H7 (cell line): ENCODE data around the gene SHC4. TPM values are rescaled to one million over a fixed set of nuclear protein-coding genes. Genes with fewer than 3 reads are reported as not detected.

Source experiments
- DNase-seq: peaks from one replicate; pipeline ENCODE4 v3.0.0; 2012
- H3K27me3 ChIP-seq: 2 replicates; pipeline ENCODE4 v1.6.0; 2011; ENCODE audit warnings: mild to moderate bottlenecking, low read length; ENCODE audit not compliant: control insufficient read depth, insufficient read depth
- H3K36me3 ChIP-seq: replicated peaks from 2 replicates; pipeline ENCODE4 v1.5.1; 2011; ENCODE audit warnings: low read length; ENCODE audit not compliant: control insufficient read depth, insufficient read depth
- H3K4me3 ChIP-seq: 2 replicates; pipeline ENCODE4 v1.5.1; 2011; ENCODE audit warnings: low read depth, mild to moderate bottlenecking, control low read depth, low read length, moderate library complexity; ENCODE audit not compliant: insufficient read depth
- total RNA-seq: library from RNA; depleted of rRNA; stranded (reverse); fragments of >200 nt; shearing (Covaris generic); gene quantifications from 2 replicates; pipeline ENCODE4 v1.2.3, GENCODE V29; 2014; rRNA removed

Gene SHC4
- total RNA-seq, 1 experiment from 2014 or later: 0.03 TPM

GRCh38 chr15:48782911-48783310, 180.8 kb downstream of the SHC4 start:
- DNase-seq: no peak
- Histone ChIP-seq H3K36me3 (peaks cover 6% of the 10 kb centered on the region), H3K4me3 (no peak overlapping the region), H3K27me3 (no peaks in the 10 kb centered on the region)

GRCh38 chr15:48781481-48782081, 182.1 kb downstream of the SHC4 start:
- DNase-seq: no peak
- H3K36me3 ChIP-seq: peaks cover 6% of the 10 kb centered on the region
- H3K27me3 ChIP-seq: no peaks in the 10 kb centered on the region
- no peak overlapping the region for H3K4me3 ChIP-seq

- no peaks in the 10 kb centered on the region for H3K27me3 ChIP-seq
Measured at GRCh38 chr15:48781017-48781416, 182.7 kb downstream of the SHC4 start.

GRCh38 chr15:48778331-48778730, 185.4 kb downstream of the SHC4 start:
- peaks cover 4% of the 10 kb centered on the region for H3K36me3 ChIP-seq
- H3K27me3 ChIP-seq: no peaks in the 10 kb centered on the region
- no peak overlapping the region for H3K4me3 ChIP-seq
- DNase-seq: no peak

More at GRCh38 chr15:48781017-48781416, 182.7 kb downstream of the SHC4 start:
- no peak for DNase-seq
- peaks cover 6% of the 10 kb centered on the region for H3K36me3 ChIP-seq
- no peak overlapping the region for H3K4me3 ChIP-seq

- no peaks in the 10 kb centered on the region for H3K27me3 ChIP-seq
- no peak overlapping the region for H3K4me3 ChIP-seq
- peaks cover 4% of the 10 kb centered on the region for H3K36me3 ChIP-seq
- no peak for DNase-seq
Measured at GRCh38 chr15:48777645-48778330, 185.9 kb downstream of the SHC4 start.

- no peak overlapping the region for H3K4me3 ChIP-seq
- no peaks in the 10 kb centered on the region for H3K27me3 ChIP-seq
- DNase-seq: no peak
- 0 out of 2 replicates have a peak, but pooled peaks cover 1% of the 10 kb centered on the region for H3K36me3 ChIP-seq
Measured at GRCh38 chr15:48775546-48775945, 188.2 kb downstream of the SHC4 start.

GRCh38 chr15:48774484-48774883, 189.2 kb downstream of the SHC4 start:
- Histone ChIP-seq H3K4me3 (no peak overlapping the region), H3K27me3 (no peaks in the 10 kb centered on the region), H3K36me3 (0 out of 2 replicates have a peak, but pooled peaks cover 1% of the 10 kb centered on the region)
- no peak for DNase-seq

Other genes starting within 250 kb of the SHC4 start
- 5.5 and 9.2 TPM in 2 replicates for gene CEP152, start 152.8 kb downstream of the SHC4 start, total RNA-seq
- 85.5 and 88.7 TPM in 2 replicates for gene EID1, start 85.8 kb downstream of the SHC4 start, total RNA-seq
- 14.5 and 19.5 TPM in 2 replicates for gene SECISBP2L, start 82.5 kb upstream of the SHC4 start, total RNA-seq
- 45.8 and 82.6 TPM in 2 replicates for gene COPS2, start 191.7 kb upstream of the SHC4 start, total RNA-seq
- gene GALK2, start 206.3 kb upstream of the SHC4 start, total RNA-seq: 19.8 and 28.1 TPM in 2 replicates